Stimulated activated CD4-positive, alpha-beta T cell treated with anti-CD3 and anti-CD28 coated beads, Interleukin-1b, Interleukin-23, amount 100 ng/mL, for 1 hour (primary cell): ENCODE data around the gene ZP2.
"Not testable (repeated sequence)": the region's sequence is repeated elsewhere in the genome, so short reads cannot be mapped to it uniquely, and the experiment has no call there.

Experiments
- DNase-seq, 2 donors: peaks; one replicate each; pipeline ENCODE4 v3.0.0-alpha.2; 2020; ENCODE audit warnings: low read depth in 2 of 2

ZP2 gene

DNA sequence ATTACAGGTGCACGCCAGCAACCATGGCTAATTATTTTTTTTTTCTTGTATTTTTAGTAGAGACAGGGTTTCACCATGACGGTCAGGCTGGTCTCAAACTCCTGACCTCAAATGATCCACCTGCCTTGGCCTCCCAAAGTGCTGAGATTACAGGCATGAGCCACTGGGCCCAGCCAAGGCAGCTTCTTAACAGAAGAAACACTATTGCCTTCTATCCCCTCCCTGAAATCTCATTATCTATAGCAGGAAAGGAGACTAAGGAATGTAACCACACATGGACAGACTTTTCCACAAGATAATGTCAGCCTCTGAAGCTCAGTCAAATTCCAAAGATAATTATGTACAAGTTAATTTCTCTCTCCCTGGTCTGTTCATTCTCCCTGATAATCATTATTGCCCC is 5.7 kb upstream of the ZP2 start:
- DNase-seq = no peak

DNA sequence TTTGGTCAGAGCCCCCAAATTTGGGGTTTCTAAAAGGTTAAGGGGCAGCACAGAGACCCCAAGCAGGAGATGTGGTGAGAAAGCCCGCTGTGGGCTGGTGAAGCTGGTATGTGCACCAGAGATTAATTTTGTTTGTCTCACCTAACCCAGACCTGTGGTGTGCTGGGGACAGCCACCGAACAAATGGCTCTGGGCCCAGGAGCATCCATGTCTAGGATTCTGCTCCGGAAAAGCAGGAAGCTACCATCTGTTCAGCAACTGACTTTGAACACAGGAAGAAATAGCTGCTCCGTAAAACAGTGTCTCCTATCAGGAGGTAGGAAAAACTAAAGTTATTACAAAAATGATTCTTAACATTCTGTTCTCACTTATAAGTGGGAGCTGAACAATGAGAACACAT is 2.7 kb upstream of the ZP2 start:
- DNase-seq = no peak

- no peak for DNase-seq
Observed at GRCh38 chr16:21208446-21209230, 2.7 kb downstream of the ZP2 start.

GRCh38 chr16:21206550-21206949 is 4.8 kb downstream of the ZP2 start:
- no peak for DNase-seq

GRCh38 chr16:21205303-21205702 is 6.1 kb downstream of the ZP2 start:
- DNase-seq = no peak

DNA sequence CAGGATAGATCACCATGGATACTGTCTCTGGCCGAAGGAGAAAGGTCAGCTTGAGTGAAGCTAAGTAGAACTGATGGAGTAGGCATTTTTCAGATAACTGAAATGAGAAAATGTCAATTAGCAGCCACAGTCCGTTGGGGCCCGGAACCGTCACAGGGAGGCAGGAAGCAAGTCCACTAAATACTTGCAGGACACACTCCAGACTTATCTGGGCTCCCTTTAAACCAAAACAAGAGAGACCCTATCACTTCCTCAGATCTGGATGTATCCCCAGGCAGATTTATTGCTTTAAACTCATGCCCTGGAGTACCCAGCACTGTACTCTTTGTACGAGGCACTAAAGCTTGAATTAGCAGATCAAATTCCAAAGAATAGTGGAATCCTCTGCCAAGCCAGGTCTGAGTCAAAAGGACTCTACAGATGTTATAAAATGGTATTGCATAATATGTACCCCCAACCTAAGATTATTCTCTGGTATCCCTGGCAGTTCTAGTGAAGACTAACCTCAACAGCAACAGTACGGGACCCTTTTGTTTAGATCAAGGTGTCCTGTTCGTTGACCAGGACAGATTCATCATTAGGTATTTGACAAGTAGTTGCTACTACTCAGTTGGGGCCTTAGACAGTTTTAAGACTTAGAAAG is 8.1 kb downstream of the ZP2 start:
- DNase-seq = no peak

DNA sequence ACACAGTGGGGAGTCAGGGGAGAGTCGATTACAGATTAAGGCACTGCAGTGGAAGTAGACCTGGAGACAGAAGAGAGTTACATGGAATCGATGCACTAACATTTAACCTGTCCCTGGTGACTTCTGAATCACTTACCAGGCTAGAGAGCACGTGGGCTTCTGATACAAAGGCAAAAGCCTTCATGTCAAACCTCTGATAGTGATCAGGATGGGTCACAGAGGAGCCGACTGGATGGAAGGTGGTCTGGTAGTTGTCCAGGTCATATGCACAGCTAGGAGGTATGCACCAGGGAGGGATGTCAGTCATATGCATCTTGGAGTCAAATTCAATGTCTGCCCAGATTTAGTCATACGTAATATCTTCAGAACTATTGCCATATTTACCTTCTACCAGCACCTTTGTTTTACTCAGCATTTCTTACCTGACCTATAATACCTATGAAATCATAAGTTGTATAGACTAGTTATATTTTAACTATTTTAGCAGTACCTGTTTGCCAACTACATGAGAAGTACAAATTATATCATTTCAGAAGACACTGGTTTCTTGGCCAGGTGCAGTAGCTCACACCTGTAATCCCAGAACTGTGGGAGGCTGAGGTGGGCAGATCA is 11.7 kb downstream of the ZP2 start:
- no peak for DNase-seq

DNA sequence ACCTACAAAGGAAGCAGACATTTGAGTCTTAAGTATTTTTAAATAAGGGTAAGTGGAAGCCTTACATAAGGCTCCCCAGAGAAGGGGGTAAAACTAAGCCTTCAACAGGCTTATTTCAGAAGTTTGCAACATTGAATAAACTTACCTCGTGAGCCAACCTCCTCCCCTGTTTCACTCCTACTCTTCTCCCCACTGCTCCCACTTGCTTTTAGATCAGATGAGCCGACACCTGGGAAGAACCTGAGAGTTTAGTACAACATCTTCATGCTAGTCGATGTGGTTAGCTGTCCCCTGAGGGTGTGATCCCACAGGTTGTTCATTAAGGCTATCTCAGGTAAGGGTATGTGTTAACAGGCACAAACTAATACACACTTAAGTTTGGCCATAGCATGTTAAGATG is 13.8 kb downstream of the ZP2 start:
- no peak for DNase-seq

GRCh38 chr16:21197112-21197511 is 14.3 kb downstream of the ZP2 start:
- no peak for DNase-seq

- not testable (repeated sequence) for DNase-seq
Observed at GRCh38 chr16:21195330-21195729, 16.0 kb downstream of the ZP2 start.

DNA sequence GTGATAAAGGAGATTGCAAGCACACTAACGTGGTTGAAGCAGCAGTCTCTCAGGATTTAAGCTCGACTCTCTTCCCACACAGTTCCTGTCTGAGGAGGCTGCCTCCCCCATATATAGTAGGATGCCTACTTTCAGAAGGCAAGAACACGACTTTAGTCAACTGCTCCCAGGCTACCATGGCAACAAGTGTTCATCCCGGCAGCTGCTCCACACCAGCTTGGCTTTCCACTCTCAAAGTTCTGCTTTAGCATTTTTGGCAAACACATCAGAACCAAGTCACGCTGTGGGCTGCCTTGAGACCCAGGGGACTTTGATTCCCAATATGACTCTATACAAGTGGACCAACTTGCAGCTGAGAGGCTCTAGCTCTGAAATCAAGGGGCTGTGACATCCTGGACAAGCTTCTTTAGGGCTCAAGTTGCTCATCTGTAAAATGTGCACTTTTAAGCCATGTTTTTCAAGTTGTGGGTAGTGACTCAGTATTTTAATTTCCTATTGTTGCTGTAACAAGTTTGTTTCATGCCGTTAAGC is 16.5 kb downstream of the ZP2 start:
- no peak for DNase-seq

DNA sequence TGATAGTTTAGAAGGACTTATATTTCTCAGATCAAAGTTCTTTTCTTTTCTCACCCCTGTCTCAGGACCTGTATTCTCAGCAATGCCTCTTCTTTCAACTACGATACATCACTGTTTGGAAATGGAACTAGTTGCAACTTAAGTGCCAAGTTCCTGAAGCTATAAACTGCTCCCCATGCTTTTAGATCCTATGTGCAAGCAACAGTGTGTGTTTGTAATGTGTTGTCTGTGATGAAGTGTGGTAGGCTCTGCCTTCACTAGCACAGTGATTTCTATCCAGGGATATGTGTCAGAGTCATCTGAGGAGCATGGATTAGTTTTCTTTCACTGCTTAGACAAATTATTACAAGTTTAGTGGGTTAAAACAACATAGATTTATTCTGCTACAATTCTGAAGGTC is 18.4 kb downstream of the ZP2 start:
- no peak for DNase-seq

GRCh38 chr16:21190599-21190998 is 20.8 kb downstream of the ZP2 start:
- no peak for DNase-seq

DNA sequence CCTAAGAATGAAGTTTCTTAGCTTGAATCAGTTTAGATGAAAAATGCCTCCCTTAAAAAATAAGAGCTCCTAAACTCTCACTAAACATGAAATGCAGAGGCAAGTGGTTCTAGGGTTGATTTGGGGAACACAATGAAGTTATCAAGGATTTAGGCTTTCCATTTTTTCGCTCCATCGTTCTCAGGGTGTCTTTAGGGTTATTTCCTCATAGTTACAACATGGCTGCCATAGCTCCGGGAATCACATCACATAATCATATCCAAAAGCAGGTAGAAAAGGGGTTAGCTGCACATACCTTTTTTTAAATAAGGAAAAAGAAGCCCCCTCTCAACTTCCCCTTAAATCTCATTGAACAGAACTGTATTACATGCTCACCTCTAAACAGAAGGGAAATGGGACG is 21.4 kb downstream of the ZP2 start:
- no peak for DNase-seq

DNA sequence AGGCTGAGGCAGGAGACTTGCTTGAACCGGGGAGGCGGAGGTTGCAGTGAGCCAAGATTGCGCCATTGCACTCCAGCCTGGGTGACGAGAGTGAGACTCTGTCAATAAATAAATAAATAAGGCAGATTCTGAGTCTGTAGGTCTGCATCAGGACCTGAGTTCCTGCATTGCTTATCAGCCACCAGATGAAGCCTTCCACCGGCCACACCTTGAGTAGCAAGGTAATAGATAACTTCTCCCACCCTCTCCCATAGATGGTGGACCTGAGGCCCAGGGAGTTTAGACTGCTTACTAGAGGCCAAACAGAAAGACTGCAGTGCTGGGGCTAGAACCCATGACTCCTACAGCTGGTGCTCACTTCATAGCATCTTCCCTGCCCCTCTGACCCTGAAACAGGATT is 22.1 kb downstream of the ZP2 start:
- no peak for DNase-seq

- DNase-seq = no peak
Observed at GRCh38 chr16:21186326-21186691, 25.1 kb downstream of the ZP2 start.

DNA sequence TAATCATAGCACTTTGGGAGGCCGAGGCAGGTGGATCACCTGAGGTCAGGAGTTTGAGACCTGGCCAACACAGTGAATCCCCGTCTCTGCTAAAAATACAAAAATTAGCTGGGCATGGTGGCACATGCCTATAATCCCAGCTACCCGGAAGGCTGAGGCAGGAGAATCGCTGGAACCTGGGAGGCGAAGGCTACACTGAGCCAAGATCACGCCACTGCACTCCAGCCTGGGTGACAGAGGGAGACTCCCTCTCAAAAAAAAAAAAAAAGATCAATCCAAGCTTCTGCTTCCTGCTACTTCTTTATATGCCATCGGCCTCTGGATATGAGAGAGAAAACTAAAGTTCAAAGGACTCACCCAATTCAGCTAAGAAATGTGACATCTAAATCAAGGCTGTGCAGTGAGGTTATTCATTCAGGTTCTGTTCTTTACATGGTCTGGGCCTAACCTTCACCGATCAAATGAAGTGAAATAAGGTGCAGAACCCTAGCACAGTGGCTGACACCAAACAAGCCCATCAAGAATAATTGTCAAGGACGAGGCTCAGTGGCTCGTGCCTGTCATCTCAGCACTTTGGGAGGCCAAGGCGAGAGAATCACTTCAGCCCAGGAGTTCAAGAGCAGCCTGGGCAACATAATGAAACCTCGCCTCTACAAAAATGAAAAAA is 25.6 kb downstream of the ZP2 start:
- DNase-seq = no peak

- DNase-seq = no peak
Observed at GRCh38 chr16:21184834-21185233, 26.5 kb downstream of the ZP2 start.

DNA sequence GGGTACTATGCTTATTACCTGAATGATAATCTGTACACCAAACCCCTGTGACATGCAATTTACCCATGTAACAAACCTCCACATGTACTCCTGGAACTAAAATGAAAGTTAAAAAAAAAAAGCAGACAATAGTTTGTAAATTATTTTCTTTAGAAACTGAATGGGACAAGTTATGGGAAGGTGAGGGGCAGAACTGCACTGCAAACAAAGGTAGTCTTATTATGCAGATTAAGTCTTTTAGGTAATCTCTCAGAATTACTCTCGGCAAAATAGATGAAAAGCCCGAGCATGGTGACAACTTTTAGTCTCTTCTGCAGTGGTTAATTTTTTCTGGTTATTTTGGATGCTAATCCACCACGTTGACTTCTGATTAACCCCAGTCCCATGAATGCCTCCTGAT is 27.4 kb downstream of the ZP2 start:
- no peak for DNase-seq

- DNase-seq = no peak
Observed at GRCh38 chr16:21179983-21180365, 31.4 kb downstream of the ZP2 start.

- no peak for DNase-seq
Observed at GRCh38 chr16:21179126-21179982, 32.0 kb downstream of the ZP2 start.

DNA sequence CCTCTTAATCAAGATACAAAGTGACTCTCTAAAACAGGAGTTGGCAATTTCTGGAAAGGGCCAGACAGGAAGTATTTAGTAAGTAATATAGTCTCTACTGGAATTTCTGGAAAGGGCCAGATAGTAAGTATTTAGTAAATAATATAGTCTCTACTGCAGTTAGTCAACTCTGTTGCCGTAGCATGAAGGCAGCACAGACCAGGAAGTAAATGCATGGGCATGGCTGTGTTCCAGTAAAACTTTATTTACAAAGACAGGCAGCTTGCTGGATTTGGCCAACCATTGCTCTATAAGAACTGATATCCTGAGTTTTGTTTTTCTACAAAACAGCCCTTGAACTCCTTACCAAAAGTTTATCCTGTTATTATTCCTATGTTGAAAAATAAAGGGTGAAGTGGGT is 36.0 kb downstream of the ZP2 start:
- no peak for DNase-seq
